Astrocyte (in vitro differentiated cells and primary cell): Measurements from ENCODE around the gene ITGA2B. TPM values are rescaled to one million over a fixed set of nuclear protein-coding genes. Genes with fewer than 3 reads are reported as not detected.

Source experiments
- DNase-seq: peaks from one replicate; pipeline ENCODE4 v3.0.0-alpha.2; 2010; ENCODE audit warnings: low read depth
- FAIRE-seq: peaks from 2 replicates; lab custom pipeline; 2011; peaks lifted over from hg19 to GRCh38; lab: Jason Lieb, UNC
- H2AFZ ChIP-seq: 2 replicates; pipeline ENCODE4 v1.6.0; 2012; ENCODE audit warnings: low read depth, low read length, inconsistent platforms
- H3K27ac ChIP-seq: 2 replicates; pipeline ENCODE4 v1.5.1; 2011; ENCODE audit warnings: low read depth, low read length, inconsistent platforms
- H3K27me3 ChIP-seq: 2 replicates; pipeline ENCODE4 v1.6.0; 2011; ENCODE audit warnings: low read length, inconsistent platforms; ENCODE audit not compliant: insufficient read depth
- H3K36me3 ChIP-seq: 2 replicates; pipeline ENCODE4 v1.5.1; 2011; ENCODE audit warnings: low read length, inconsistent platforms; ENCODE audit not compliant: insufficient read depth
- H3K4me1 ChIP-seq: 2 replicates; pipeline ENCODE4 v1.5.1; 2011; ENCODE audit warnings: low read length, inconsistent platforms; ENCODE audit not compliant: insufficient read depth
- H3K4me2 ChIP-seq: 2 replicates; pipeline ENCODE4 v1.6.0; 2012; ENCODE audit warnings: low read length, inconsistent platforms
- H3K4me3 ChIP-seq: 2 replicates; pipeline ENCODE4 v1.5.1; 2011; ENCODE audit warnings: low read depth, mild to moderate bottlenecking, low read length, inconsistent platforms; ENCODE audit not compliant: insufficient read depth
- H3K79me2 ChIP-seq: 2 replicates; pipeline ENCODE4 v1.6.0; 2012; ENCODE audit warnings: mild to moderate bottlenecking, low read length, inconsistent platforms; ENCODE audit not compliant: insufficient read depth
- H3K9ac ChIP-seq: 2 replicates; pipeline ENCODE4 v1.6.0; 2012; ENCODE audit warnings: mild to moderate bottlenecking, low read length, inconsistent platforms
- H3K9me3 ChIP-seq: 2 replicates; pipeline ENCODE4 v1.5.1; 2012; ENCODE audit warnings: low read depth, mild to moderate bottlenecking, low read length, inconsistent platforms; ENCODE audit not compliant: insufficient read depth
- H4K20me1 ChIP-seq: 2 replicates; pipeline ENCODE4 v1.6.0; 2012; ENCODE audit warnings: low read length, inconsistent platforms; ENCODE audit not compliant: insufficient read depth
- H3K27ac Mint-ChIP-seq: one replicate; pipeline ENCODE4 v1.8.0; 2021; ENCODE audit warnings: mild to moderate bottlenecking, mixed read lengths; ENCODE audit not compliant: unreplicated experiment
- H3K27me3 Mint-ChIP-seq: one replicate; pipeline ENCODE4 v1.8.0; 2021; ENCODE audit warnings: low read depth, mixed read lengths; ENCODE audit not compliant: unreplicated experiment
- H3K36me3 Mint-ChIP-seq: one replicate; pipeline ENCODE4 v1.8.0; 2021; ENCODE audit warnings: low read depth, mixed read lengths; ENCODE audit not compliant: unreplicated experiment
- H3K4me1 Mint-ChIP-seq: one replicate; pipeline ENCODE4 v1.8.0; 2021; ENCODE audit warnings: low read depth, mixed read lengths; ENCODE audit not compliant: unreplicated experiment
- H3K4me3 Mint-ChIP-seq: one replicate; pipeline ENCODE4 v1.8.0; 2021; ENCODE audit warnings: mild to moderate bottlenecking, moderate library complexity, mixed read lengths; ENCODE audit not compliant: unreplicated experiment
- H3K9me3 Mint-ChIP-seq: one replicate; pipeline ENCODE4 v1.8.0; 2021; ENCODE audit warnings: mild to moderate bottlenecking, mixed read lengths; ENCODE audit not compliant: unreplicated experiment
- CTCF ChIP-seq: IDR thresholded peaks from 2 replicates; pipeline ENCODE4 v1.5.1; 2011; ENCODE audit warnings: low read depth, mild to moderate bottlenecking, inconsistent platforms, low read length, moderate library complexity; ENCODE audit not compliant: insufficient read depth
- EZH2 ChIP-seq: IDR thresholded peaks from 2 replicates; pipeline ENCODE4 v1.6.1; 2012; ENCODE audit warnings: mild to moderate bottlenecking, low read length, inconsistent platforms; ENCODE audit not compliant: insufficient read depth
- total RNA-seq: library from RNA; stranded (reverse); gene quantifications from 2 replicates; pipeline ENCODE4 v1.2.1, GENCODE V29; 2021

ITGA2B gene
- total RNA-seq, 1 donor from 2014 or later = 0.68 TPM

GRCh38 chr17:44414394-44415155 lies 25.1 kb upstream of the ITGA2B start:
- peaks cover 4% of the 10 kb centered on the region for H3K36me3 Mint-ChIP-seq
- TF ChIP-seq CTCF (no peak), EZH2 (no peak)
- H3K27me3 Mint-ChIP-seq = no peaks in the 10 kb centered on the region
- no peak overlapping the region for H3K4me3 Mint-ChIP-seq
- H3K4me1 Mint-ChIP-seq = peaks cover 6% of the 10 kb centered on the region
- Histone ChIP-seq H3K4me2 (no peak overlapping the region), H4K20me1 (peaks cover 6% of the 10 kb centered on the region), H3K27me3 (no peaks in the 10 kb centered on the region), H3K4me3 (no peak overlapping the region), H3K79me2 (no peaks in the 10 kb centered on the region), H3K27ac (no peak overlapping the region), H2AFZ (no peak overlapping the region), H3K9me3 (no peaks in the 10 kb centered on the region), H3K36me3 (peaks cover 6% of the 10 kb centered on the region), H3K4me1 (peaks cover 6% of the 10 kb centered on the region), H3K9ac (no peak overlapping the region)
- FAIRE-seq = no peak
- H3K27ac Mint-ChIP-seq = peak overlapping the region; percentile 34
- H3K9me3 Mint-ChIP-seq = no peaks in the 10 kb centered on the region
- no peak for DNase-seq

- Mint-ChIP-seq H3K27ac (no peak overlapping the region), H3K9me3 (no peaks in the 10 kb centered on the region), H3K4me1 (peaks cover 3% of the 10 kb centered on the region), H3K36me3 (peaks cover 9% of the 10 kb centered on the region), H3K27me3 (no peaks in the 10 kb centered on the region), H3K4me3 (no peak overlapping the region)
- FAIRE-seq (no peak), DNase-seq (no peak)
- no peak for TF ChIP-seq EZH2
- TF ChIP-seq CTCF = no peak
- H3K27me3 ChIP-seq = no peaks in the 10 kb centered on the region
- no peaks in the 10 kb centered on the region for H3K9me3 ChIP-seq
- no peak overlapping the region for H3K27ac ChIP-seq
- H4K20me1 ChIP-seq = no peaks in the 10 kb centered on the region
- H3K79me2 ChIP-seq = no peaks in the 10 kb centered on the region
- H3K4me3 ChIP-seq = no peak overlapping the region
- no peak overlapping the region for H3K4me2 ChIP-seq
- no peaks in the 10 kb centered on the region for H3K4me1 ChIP-seq
- H3K9ac ChIP-seq = no peak overlapping the region
- no peak overlapping the region for H2AFZ ChIP-seq
- H3K36me3 ChIP-seq = peaks cover 3% of the 10 kb centered on the region
Measured at GRCh38 chr17:44409309-44410028, 20.0 kb upstream of the ITGA2B start.

GRCh38 chr17:44408786-44409185 lies 19.3 kb upstream of the ITGA2B start:
- H3K27ac ChIP-seq = no peak overlapping the region
- no peak for DNase-seq
- no peak overlapping the region for H2AFZ ChIP-seq
- Mint-ChIP-seq H3K9me3 (no peaks in the 10 kb centered on the region), H3K27ac (no peak overlapping the region), H3K4me1 (peaks cover 3% of the 10 kb centered on the region), H3K36me3 (peaks cover 9% of the 10 kb centered on the region), H3K27me3 (no peaks in the 10 kb centered on the region), H3K4me3 (no peak overlapping the region)
- peaks cover 3% of the 10 kb centered on the region for H3K36me3 ChIP-seq
- H3K27me3 ChIP-seq = no peaks in the 10 kb centered on the region
- no peak for TF ChIP-seq CTCF
- no peak for TF ChIP-seq EZH2
- H3K4me1 ChIP-seq = no peaks in the 10 kb centered on the region
- H4K20me1 ChIP-seq = no peaks in the 10 kb centered on the region
- no peak overlapping the region for H3K4me3 ChIP-seq
- H3K9me3 ChIP-seq = no peaks in the 10 kb centered on the region
- no peak overlapping the region for H3K9ac ChIP-seq
- no peaks in the 10 kb centered on the region for H3K79me2 ChIP-seq
- no peak overlapping the region for H3K4me2 ChIP-seq
- FAIRE-seq = no peak
